IPS DF 6.9 (cell line): Measurements from ENCODE around the gene DAZAP1.

ENCODE experiments used
- DNase-seq: peaks from one replicate; pipeline ENCODE4 v3.0.0-alpha.2; 2013; ENCODE audit warnings: low read depth, low spot score
- H3K27ac ChIP-seq: one replicate; pipeline ENCODE4 v1.5.1; 2013; ENCODE audit warnings: low read length, control low read depth
- H3K27me3 ChIP-seq: 2 replicates; pipeline ENCODE4 v1.6.1; 2013; ENCODE audit warnings: mild to moderate bottlenecking, low read length; ENCODE audit not compliant: control insufficient read depth, insufficient read depth
- H3K36me3 ChIP-seq: 2 replicates; pipeline ENCODE4 v1.6.1; 2013; ENCODE audit warnings: low read length; ENCODE audit not compliant: control insufficient read depth, insufficient read depth
- H3K4me1 ChIP-seq: 2 replicates; pipeline ENCODE4 v1.6.1; 2013; ENCODE audit warnings: low read length; ENCODE audit not compliant: control insufficient read depth, insufficient read depth
- H3K4me3 ChIP-seq: 2 replicates; pipeline ENCODE4 v1.5.1; 2013; ENCODE audit warnings: mild to moderate bottlenecking, low read length
- H3K9me3 ChIP-seq: 2 replicates; pipeline ENCODE4 v1.6.1; 2013; ENCODE audit warnings: low read length, inconsistent platforms; ENCODE audit not compliant: control insufficient read depth, insufficient read depth
- WGBS: extraction: QIAGEN DNeasy Blood & Tissue Kit; methylation state at CpG from one replicate; pipeline ENCODE4 v1.1.7; 2013; ENCODE audit warnings: mixed read lengths, missing lambda C conversion rate; ENCODE audit not compliant: insufficient read length, insufficient coverage; 5-methylcytosine and 5-hydroxymethylcytosine counted together

The DAZAP1 gene

DNA sequence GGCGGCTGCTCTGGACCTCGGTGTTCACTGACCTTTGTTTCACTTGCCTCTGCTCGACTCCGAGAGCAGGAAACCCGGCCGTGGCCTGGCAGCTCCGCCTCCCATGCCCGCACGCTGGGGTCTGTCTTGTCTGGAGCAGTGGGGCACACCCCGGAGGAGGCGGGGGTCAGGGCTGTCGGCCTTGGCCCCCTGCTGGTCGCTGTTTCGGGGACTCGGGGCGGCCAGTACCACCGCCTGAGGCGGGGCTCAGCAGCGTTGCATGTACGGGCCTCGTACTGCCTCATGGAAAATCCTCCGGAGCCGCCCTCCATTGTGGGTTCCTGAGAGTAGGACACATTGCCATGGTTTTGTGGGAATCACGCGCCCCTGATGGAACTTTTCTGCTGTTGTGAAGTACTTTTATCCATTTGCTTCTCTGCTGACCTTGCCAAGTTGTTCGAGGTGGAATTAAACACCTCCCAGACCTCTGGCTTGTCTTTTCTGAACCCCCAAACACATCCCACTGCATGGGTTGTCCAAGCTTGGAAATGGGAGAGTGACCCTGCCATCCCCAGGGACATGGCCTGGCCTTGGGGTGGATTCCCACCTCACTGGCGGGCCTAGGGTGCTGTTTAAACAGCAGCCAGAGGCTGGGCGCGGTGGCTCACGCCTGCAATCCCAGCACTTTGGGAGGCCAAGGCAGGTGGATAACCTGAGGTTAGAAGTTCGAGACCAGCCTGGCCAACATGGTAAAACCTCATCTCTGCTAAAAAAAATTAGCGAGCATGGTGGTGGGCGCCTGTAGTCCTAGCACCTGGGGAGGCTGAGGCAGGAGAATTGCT, 29.2 kb upstream of the DAZAP1 start:
- no peak overlapping the region for H3K27ac ChIP-seq
- peaks cover 15% of the 10 kb centered on the region for H3K36me3 ChIP-seq
- no peak for DNase-seq
- no peaks in the 10 kb centered on the region for H3K4me1 ChIP-seq
- no CpG with 5 or more reads among the region's 33 CpGs for whole genome bisulfite sequencing
- no peaks in the 10 kb centered on the region for H3K9me3 ChIP-seq
- H3K4me3 ChIP-seq: no peak overlapping the region
- no peaks in the 10 kb centered on the region for H3K27me3 ChIP-seq

DNA sequence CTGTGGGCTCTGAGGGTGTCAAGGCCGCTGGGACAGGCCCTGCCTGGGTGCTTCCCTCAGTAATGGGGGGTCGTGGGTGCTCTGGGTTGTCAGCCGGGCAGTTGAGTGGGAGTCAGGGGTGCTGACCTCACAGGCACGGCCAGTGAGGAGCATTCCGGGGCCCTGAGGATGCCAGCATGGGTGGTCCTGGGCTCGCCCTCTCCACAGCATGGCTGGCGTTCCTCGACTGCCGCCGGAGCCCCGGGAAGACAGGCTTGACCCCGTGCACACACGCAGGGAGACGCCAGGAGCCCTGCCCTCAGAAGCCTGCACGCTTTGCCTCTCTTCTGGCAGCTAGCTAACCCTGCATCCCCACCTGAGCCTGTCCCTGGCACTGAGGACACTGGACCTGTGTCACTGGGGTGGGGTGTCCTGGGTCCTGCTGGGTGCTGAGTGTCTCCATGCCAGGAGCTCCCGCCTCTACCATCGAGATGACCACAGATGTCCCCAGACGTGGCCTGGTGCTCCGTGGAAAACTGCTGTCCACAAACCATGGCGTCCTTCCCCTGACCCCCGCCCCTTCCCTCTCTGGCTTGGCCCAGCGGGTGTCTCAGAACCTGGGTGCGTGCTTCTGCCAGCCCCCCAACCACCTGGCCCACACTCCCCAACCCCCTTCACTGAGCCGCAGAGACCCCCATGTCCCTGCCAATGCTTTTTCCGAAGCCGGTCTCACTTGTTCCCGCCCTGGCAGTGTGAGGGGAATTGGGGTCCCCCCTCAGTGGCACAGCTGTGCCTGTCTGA, 28.1 kb upstream of the DAZAP1 start:
- Histone ChIP-seq H3K9me3 (no peaks in the 10 kb centered on the region), H3K27ac (no peak overlapping the region), H3K27me3 (no peaks in the 10 kb centered on the region), H3K4me1 (no peaks in the 10 kb centered on the region), H3K4me3 (no peak overlapping the region), H3K36me3 (peaks cover 5% of the 10 kb centered on the region)
- WGBS: no CpG with 5 or more reads among the region's 27 CpGs
- no peak for DNase-seq

DNA sequence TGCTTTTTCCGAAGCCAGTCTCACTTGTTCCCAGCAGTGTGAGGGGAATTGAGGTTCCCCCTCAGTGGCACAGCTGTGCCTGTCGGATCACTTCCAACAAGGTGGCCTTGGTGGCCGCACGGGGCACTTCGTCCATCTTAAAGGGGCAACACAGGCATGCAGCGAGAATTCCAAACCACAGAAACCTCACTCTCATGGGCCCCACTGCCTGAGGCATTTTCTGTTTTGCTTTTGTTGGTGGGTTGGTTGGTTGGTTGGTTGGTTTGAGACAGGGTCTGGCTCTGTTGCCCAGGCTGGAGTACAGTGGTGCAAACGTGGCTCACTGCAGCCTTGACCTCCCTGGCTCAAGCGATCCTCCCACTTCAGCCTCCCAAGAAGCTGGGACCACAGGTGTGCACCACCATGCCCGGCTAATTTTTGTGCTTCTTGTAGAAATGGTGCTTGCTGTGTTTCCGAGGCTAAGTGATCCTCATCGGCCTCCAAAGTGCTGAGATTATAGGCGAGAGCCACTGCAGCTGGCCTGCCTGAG, 27.4 kb upstream of the DAZAP1 start:
- WGBS: no CpG with 5 or more reads among the region's 12 CpGs

DNA sequence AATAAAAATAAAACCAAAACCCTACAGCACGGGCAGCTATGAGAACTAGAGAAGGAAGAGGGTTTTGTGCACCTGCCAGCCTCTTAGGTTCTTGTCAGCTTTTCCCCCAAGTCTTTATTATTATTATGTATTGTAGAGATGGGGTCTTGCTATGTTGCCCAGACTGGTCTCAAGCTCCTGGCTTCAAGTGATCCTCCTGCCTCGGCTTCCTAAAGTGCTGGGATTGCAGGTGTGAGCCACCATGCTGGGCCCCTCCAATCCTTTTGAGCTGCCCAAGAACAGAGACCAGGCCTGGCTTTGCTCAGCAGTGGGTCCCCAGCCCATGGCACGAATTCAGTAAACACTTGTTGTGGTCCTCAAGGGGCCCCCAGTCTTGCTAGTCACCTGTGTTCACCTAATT, 25.1 kb upstream of the DAZAP1 start:
- no peak overlapping the region for H3K4me3 ChIP-seq
- WGBS: no CpG with 5 or more reads among the region's 3 CpGs
- H3K36me3 ChIP-seq: peaks cover under 1% of the 10 kb centered on the region
- no peak for DNase-seq
- no peaks in the 10 kb centered on the region for H3K9me3 ChIP-seq
- H3K4me1 ChIP-seq: no peaks in the 10 kb centered on the region
- H3K27ac ChIP-seq: no peak overlapping the region
- H3K27me3 ChIP-seq: no peaks in the 10 kb centered on the region

More for the DNA sequence above, 27.4 kb upstream of the DAZAP1 start:
- DNase-seq: no peak
- Histone ChIP-seq H3K4me3 (no peak overlapping the region), H3K27me3 (no peaks in the 10 kb centered on the region), H3K36me3 (peaks cover 4% of the 10 kb centered on the region), H3K9me3 (no peaks in the 10 kb centered on the region), H3K4me1 (no peaks in the 10 kb centered on the region), H3K27ac (no peak overlapping the region)

DNA sequence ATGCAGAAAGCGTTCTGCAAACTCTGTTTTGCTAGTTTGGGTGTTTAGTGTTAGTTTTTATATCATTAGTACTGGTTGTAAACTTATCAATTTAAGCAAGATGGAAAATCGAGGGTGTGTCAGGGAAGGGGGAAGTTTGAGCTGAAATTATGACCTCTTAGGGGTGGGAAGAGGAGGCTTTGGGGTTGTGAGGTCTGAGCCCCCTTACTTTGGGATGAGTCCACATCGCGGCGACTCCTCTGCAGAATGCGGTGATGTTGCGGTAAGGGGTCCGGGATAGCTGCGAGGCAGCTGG, 24.4 kb upstream of the DAZAP1 start:
- H3K4me1 ChIP-seq: no peaks in the 10 kb centered on the region
- H3K27ac ChIP-seq: no peak overlapping the region
- H3K4me3 ChIP-seq: peak overlapping the region; percentile 4; the same call in 1 of the 2 replicates
- WGBS: no CpG with 5 or more reads among the region's 9 CpGs
- no peaks in the 10 kb centered on the region for H3K27me3 ChIP-seq
- no peaks in the 10 kb centered on the region for H3K9me3 ChIP-seq
- H3K36me3 ChIP-seq: no peaks in the 10 kb centered on the region; the same call in 1 of the 2 replicates
- DNase-seq: peak; percentile 55

DNA sequence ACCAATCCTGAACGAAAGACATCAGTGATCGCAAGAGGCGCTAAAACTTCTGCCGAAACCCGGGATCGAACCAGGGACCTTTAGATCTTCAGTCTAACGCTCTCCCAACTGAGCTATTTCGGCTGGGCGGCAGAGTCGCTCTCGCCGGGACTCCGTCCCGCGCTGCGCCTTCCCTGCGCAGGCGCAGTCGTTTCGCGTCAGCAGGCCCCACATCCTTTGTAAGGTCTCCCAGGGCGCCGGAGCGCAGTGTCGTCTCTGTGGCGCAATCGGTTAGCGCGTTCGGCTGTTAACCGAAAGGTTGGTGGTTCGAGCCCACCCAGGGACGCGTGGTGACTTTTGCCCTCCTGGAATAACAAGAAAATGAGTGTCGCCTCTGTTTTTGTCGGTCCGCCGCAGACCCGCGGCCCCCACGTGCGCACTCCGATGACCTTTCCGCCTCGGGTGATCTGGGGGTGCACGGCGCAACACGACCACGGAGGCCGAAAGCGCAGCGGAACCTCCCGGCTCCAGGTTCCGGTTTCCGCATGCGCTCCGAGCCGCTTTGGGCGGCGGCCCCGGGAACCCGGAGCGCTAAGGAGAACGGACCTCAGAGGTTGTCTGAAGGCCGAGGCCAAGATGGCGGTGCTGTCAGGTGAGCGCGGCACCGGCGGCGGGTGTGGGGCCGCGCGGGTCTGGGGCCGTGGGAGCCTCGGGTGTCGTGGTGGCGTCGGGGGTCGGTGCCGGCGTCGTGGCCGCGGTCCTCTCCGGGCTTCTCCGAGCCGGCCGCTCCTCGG, 23.9 kb upstream of the DAZAP1 start, which contains the start of gene NDUFS7:
NDUFS7 (plus strand) TSS at position 596 of the 773 bp plus-strand sequence; CDS start at position 616, 20 bp downstream.
- Histone ChIP-seq H3K36me3 (no peaks in the 10 kb centered on the region; the same call in 1 of the 2 replicates), H3K4me1 (no peaks in the 10 kb centered on the region), H3K27ac (no peak within 1 kb of the TSS), H3K27me3 (no peaks in the 10 kb centered on the region), H3K9me3 (no peaks in the 10 kb centered on the region), H3K4me3 (peak within 1 kb of the TSS; percentile 82)
- WGBS: no CpG with 5 or more reads among the region's 90 CpGs
- no peak for DNase-seq

DNA sequence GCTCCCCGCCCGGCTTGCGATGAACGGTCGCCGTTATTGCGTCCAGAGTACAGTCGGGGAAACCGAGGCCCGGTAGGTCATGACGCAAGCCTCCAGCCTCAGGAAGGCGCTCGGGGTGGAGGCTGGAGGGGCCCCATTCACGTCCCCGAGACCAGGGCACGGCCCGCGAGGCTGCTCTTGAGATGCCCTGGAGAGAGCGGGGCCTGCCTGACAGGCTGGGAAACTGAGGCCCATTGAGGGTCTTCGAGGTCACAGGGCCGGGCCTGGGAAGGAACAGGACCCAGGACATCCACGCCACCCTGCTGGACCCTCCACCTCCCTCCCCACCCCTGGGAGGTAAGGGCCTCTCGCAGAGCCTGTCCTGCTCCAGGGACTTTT, 23.3 kb upstream of the DAZAP1 start:
- no peaks in the 10 kb centered on the region for H3K4me1 ChIP-seq
- H3K27ac ChIP-seq: no peak overlapping the region
- peak overlapping the region; percentile 82 for H3K4me3 ChIP-seq
- H3K36me3 ChIP-seq: peaks cover 4% of the 10 kb centered on the region
- H3K9me3 ChIP-seq: no peaks in the 10 kb centered on the region
- H3K27me3 ChIP-seq: no peaks in the 10 kb centered on the region
- WGBS: no CpG with 5 or more reads among the region's 23 CpGs
- DNase-seq: no peak

DNA sequence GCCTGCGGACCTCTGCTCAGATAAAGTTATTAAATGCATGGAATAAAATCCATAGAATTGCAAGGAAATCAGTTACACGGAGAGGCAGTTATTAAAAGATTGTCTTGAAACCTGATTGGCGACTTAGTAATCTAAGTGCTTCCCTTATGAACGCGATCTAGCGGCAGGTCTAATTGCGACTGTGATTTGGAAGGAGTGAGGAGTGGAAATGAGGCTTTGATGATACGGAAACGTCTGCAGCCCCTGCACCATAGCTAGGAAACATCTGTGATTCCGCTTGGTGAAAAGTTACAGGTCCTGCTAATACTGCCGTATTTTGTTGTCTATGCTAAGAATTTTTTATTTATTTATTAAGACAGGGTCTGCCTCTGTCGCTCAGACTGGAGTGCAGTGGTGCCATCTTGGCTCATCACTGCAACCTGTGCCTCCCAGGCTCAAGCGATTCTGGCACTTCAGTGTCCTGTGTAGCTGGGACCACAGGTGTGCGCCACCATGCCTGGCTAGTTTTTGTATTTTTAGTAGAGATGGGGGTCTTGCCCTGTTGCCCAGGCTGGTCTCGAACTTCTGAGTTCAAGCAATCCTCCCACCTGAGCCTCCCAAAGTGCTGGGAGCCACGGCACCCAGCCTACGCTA, 22.8 kb upstream of the DAZAP1 start:
- Histone ChIP-seq H3K9me3 (no peaks in the 10 kb centered on the region), H3K4me3 (peak overlapping the region; percentile 82; the same call in 1 of the 2 replicates), H3K27ac (no peak overlapping the region), H3K4me1 (no peaks in the 10 kb centered on the region), H3K36me3 (peaks cover 6% of the 10 kb centered on the region), H3K27me3 (no peaks in the 10 kb centered on the region)
- no peak for DNase-seq
- no CpG with 5 or more reads among the region's 17 CpGs for WGBS

DNA sequence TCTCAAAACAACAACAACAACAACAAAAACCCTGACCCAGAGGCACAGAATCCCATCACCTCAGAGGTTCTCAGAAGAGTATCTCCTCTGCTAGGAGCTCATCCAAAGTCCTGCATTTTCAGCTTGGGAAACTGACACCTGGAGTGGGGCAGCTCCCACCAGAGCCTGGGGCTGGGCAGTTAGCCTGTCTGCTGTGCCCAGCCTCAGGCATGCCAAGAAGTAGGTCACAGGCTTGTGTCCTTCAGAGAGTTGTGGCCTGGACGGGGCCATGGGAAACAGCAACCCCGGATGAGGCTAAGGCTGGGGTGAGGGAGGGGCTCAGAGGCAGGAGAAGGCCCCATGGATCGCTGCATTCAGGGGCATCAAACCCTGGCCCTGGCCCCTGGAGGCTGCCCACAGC, 21.6 kb upstream of the DAZAP1 start:
- no peak overlapping the region for H3K27ac ChIP-seq
- H3K4me3 ChIP-seq: no peak overlapping the region
- DNase-seq: no peak
- H3K36me3 ChIP-seq: peaks cover 9% of the 10 kb centered on the region
- no peaks in the 10 kb centered on the region for H3K27me3 ChIP-seq
- no peaks in the 10 kb centered on the region for H3K4me1 ChIP-seq
- WGBS: no CpG with 5 or more reads among the region's 3 CpGs
- H3K9me3 ChIP-seq: no peaks in the 10 kb centered on the region
